HG02623 (cell line): ENCODE data around the gene MTMR2.

ENCODE experiments used
- ATAC-seq: cut with Tn5 transposase; IDR thresholded peaks from one replicate; pipeline ENCODE4 v1.9.1; 2021; ENCODE audit warnings: moderate library complexity; ENCODE audit not compliant: unreplicated experiment

MTMR2 gene

GRCh38 chr11:95918720-95919119 is 5.2 kb downstream of the MTMR2 start:
- ATAC-seq = no peak

- ATAC-seq = no peak
These were observed 5.9 kb downstream of the MTMR2 start for GRCh38 chr11:95918056-95918455.

- no peak for ATAC-seq
These were observed 6.5 kb downstream of the MTMR2 start for GRCh38 chr11:95917193-95918036.

- no peak for ATAC-seq
These were observed 7.9 kb downstream of the MTMR2 start for GRCh38 chr11:95916049-95916448.

GRCh38 chr11:95915051-95915450 is 8.9 kb downstream of the MTMR2 start:
- ATAC-seq = no peak

- no peak for ATAC-seq
These were observed 9.9 kb downstream of the MTMR2 start for GRCh38 chr11:95913830-95914615.

- ATAC-seq = no peak
These were observed 10.9 kb downstream of the MTMR2 start for GRCh38 chr11:95912902-95913560.

- no peak for ATAC-seq
These were observed 12.5 kb downstream of the MTMR2 start for GRCh38 chr11:95911369-95911759.

- ATAC-seq = no peak
These were observed 13.1 kb downstream of the MTMR2 start for GRCh38 chr11:95910638-95911368.

GRCh38 chr11:95908826-95909225 is 15.1 kb downstream of the MTMR2 start:
- ATAC-seq = no peak

GRCh38 chr11:95907476-95907875 is 16.4 kb downstream of the MTMR2 start:
- no peak for ATAC-seq

GRCh38 chr11:95904009-95904650 is 19.8 kb downstream of the MTMR2 start:
- ATAC-seq = no peak

- no peak for ATAC-seq
These were observed 25.1 kb downstream of the MTMR2 start for GRCh38 chr11:95898782-95899181.

GRCh38 chr11:95897731-95898130 is 26.2 kb downstream of the MTMR2 start:
- ATAC-seq = no peak

- no peak for ATAC-seq
These were observed 28.1 kb downstream of the MTMR2 start for GRCh38 chr11:95895815-95896214.

GRCh38 chr11:95892892-95893570 is 30.9 kb downstream of the MTMR2 start:
- no peak for ATAC-seq

- no peak for ATAC-seq
These were observed 31.4 kb downstream of the MTMR2 start for GRCh38 chr11:95892492-95892891.

- no peak for ATAC-seq
These were observed 32.3 kb downstream of the MTMR2 start for GRCh38 chr11:95891423-95892170.

- no peak for ATAC-seq
These were observed 35.1 kb downstream of the MTMR2 start for GRCh38 chr11:95888852-95889251.
